GM13977 (cell line): ENCODE results near the gene SERHL2.
A peak's percentile ranks its signal among the peaks of the same experiment; 100 is the strongest.
"Not testable (repeated sequence)": the region's sequence is repeated elsewhere in the genome, so short reads cannot be mapped to it uniquely, and the experiment has no call there.

Source experiments
- DNase-seq: peaks from one replicate; pipeline ENCODE4 v3.0.0; 2012; ENCODE audit warnings: low spot score
- in situ Hi-C: fragments of 300-500 bp; cut with MboI; formaldehyde crosslinking; loops from one replicate; pipeline ENCODE4 v1.12.0; 2022; ENCODE audit warnings: low sequenced_read_pairs, low pct_unique_long_range_greater_than_20kb, mixed read lengths, inconsistent platforms; ENCODE audit not compliant: unreplicated experiment
- TF ChIP-seq, protein P1 (sequence below): IDR thresholded peaks from 2 replicates; pipeline ENCODE4 v1.5.1; 2012; ENCODE audit warnings: mild to moderate bottlenecking, control low read depth; ENCODE audit not compliant: insufficient read depth; ENCODE audit errors: extremely low read depth, missing control alignments

The SERHL2 gene

DNA sequence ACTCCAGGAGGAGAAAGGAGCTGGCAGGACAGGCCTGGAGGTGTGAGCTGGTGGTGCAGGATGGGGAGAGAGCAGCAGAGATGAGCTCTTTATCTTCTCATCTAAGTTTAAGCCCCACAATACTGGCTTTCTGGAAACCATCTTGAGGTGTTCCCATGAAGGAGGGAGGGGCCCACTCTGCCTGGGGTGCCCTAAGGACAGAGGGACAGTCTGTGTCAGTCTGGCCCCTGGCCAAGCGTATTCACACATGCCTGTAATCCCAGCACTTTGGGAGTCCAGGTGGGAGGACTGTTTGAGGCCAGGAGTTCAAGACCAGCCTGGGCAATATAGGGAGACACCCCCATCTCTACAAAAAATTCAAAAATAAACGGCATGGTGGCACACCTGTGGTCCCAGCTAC lies 8.9 kb downstream of the SERHL2 start:
- in situ Hi-C loops = no loop called here
- no peak for DNase-seq
- TF ChIP-seq, protein P1, sequence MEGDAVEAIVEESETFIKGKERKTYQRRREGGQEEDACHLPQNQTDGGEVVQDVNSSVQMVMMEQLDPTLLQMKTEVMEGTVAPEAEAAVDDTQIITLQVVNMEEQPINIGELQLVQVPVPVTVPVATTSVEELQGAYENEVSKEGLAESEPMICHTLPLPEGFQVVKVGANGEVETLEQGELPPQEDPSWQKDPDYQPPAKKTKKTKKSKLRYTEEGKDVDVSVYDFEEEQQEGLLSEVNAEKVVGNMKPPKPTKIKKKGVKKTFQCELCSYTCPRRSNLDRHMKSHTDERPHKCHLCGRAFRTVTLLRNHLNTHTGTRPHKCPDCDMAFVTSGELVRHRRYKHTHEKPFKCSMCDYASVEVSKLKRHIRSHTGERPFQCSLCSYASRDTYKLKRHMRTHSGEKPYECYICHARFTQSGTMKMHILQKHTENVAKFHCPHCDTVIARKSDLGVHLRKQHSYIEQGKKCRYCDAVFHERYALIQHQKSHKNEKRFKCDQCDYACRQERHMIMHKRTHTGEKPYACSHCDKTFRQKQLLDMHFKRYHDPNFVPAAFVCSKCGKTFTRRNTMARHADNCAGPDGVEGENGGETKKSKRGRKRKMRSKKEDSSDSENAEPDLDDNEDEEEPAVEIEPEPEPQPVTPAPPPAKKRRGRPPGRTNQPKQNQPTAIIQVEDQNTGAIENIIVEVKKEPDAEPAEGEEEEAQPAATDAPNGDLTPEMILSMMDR = no peak

DNA sequence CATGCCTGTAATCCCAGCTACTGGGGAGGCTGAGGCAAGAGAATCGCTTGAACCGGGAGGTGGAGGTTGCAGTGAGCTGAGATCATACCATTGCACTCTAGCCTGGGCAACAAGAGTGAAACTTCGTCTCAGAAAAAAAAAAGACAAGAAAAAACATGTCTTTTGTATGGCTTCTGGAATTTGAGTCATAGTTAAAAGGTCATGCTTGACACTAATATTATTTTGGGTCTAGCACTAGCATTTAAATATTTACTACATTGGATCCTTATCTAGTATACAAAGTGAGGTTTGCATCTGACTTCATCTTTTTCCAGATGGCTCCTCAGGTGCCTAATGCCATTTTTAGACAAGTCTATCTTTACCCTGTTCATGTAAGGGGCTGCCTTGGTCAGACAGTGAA lies 10.2 kb downstream of the SERHL2 start:
- DNase-seq, in situ Hi-C loops: not testable (repeated sequence)

DNA sequence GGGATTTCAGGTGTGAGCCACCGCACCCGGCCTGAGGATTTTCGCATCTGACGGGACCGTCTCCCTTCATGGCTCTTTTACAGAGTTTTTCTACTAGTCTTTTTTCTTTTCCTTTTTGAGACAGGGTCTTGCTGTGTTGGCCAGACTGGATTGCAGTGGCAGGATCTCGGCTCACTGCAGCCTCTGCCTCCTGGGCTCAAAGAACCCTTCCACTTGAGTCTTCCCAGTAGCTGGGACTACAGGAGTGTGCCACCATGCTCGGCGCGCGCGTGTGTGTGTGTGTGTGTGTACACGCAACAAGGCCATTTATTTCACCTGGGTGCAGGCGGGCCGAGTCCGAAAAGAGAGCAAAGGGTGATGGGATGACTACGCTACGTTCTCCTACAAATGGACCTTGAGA lies 10.9 kb downstream of the SERHL2 start:
- DNase-seq = no peak
- in situ Hi-C loops = no loop called here
- TF ChIP-seq, protein P1 = no peak

DNA sequence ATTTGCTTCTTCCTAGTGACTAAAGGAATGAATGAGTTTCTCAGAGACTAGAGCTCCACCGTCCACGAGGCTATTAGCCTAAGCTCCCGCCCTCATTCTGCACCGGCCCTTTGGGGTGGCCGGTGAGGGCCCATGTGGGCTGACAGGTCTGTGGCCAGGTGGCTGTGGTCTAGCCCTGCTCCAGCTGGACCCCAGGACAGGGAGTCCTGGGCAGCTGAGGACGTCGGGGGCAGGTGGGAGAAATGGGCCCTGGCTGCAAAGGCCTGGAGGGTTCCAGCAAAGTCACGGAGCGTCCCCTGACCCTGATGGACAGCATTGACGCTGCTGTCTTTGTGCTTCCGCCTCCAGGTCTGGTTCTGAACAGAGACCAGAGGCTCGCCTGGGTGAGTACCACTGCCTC lies 12.2 kb downstream of the SERHL2 start:
- in situ Hi-C loops = no loop called here
- peak; percentile 2 for DNase-seq
- TF ChIP-seq, protein P1 = no peak

DNA sequence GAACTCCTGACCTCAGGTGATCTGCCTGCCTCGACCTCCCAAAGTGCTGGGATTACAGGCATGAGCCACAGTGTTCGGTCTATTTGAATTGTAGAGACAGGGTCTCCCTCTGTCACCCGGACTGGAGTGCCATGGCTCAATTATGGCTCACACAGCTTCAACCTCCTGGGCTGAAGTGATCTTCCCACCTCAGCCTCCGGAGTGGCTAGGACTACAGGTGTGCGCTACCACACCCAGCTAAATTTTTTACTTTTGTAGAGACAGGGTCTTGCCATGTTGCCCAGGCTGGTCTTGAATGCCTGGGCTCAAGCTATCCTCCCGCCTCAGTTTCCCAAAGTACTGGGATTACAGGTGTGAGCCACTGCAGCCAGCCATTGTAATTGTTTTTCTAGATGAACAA lies 14.2 kb downstream of the SERHL2 start:
- DNase-seq, in situ Hi-C loops: not testable (repeated sequence)

DNA sequence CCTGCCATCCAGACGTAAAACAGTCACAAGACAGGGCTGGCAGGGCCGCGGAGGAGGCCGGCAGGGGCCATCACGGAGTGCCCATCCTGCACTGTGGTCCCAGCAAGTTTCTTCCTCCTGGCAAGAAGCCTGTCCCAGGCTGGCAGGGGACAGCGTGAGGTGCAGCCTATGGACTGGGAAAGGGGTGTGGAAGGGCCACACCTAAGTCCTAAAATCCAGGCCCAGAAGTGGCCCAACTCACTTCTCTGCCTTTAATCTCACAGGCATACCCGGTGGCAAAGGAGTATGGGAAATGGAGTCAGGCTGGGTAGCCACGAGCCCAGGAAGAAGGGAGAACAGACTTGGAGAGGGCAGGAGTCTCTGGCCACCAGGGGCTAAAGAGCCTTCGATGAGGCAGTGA lies 16.8 kb downstream of the SERHL2 start:
- DNase-seq, in situ Hi-C loops: not testable (repeated sequence)

DNA sequence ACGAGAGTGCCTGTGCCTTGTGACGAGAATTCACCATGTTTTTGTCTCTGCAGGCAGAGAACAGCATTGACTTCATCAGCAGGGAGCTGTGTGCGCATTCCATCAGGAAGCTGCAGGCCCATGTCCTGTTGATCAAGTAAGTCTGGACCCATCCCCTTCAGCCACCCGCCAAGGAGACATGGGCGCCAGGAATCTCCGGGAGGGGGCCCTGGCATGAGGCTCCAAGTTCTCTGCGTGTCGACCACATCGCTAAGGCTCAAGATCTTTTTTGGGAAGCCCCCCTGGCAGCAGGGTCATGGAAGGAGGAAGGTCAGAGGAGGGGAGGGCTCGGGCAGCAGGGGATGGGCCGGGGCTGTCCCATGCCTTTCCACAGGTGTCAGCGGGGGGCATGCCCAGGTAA lies 17.3 kb downstream of the SERHL2 start:
- in situ Hi-C loops, DNase-seq: not testable (repeated sequence)

DNA sequence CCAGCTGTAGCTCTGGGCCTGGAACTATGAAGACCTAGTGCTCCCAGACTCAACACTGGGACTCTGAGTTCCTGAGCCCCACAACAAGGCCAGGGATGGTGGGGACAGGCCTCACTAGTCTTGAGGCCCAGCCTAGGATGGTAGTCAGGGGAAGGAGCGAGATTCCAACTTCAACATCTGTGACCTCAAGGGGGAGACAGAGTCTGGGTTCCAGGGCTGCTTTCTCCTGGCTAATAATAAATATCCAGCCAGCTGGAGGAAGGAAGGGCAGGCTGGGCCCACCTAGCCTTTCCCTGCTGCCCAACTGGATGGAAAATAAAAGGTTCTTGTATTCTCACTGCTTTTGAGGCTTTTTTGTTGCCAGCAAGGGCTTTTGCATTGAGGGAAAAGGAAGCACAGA lies 20.3 kb downstream of the SERHL2 start:
- in situ Hi-C loops, DNase-seq: not testable (repeated sequence)

DNA sequence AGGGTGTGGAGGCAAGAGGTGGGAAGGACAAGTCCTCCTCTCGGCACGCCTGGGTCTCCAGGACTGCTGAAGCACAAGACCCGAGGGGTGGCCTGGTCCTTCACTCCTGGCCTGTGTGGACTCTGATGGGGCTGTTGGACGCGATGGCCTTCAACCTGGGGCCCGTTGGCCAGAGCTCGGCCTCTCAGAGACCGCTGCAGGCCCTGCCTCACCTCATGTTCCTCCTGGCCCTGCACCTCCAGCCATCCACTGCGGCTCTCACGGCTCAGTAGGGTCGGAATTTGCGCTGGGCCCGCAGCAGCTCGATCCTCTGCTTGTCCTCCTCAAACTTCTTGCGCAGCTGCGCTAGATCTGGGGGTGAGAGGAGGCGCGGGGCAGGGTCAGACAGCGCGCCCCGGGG lies 20.7 kb downstream of the SERHL2 start:
- DNase-seq, in situ Hi-C loops: not testable (repeated sequence)

DNA sequence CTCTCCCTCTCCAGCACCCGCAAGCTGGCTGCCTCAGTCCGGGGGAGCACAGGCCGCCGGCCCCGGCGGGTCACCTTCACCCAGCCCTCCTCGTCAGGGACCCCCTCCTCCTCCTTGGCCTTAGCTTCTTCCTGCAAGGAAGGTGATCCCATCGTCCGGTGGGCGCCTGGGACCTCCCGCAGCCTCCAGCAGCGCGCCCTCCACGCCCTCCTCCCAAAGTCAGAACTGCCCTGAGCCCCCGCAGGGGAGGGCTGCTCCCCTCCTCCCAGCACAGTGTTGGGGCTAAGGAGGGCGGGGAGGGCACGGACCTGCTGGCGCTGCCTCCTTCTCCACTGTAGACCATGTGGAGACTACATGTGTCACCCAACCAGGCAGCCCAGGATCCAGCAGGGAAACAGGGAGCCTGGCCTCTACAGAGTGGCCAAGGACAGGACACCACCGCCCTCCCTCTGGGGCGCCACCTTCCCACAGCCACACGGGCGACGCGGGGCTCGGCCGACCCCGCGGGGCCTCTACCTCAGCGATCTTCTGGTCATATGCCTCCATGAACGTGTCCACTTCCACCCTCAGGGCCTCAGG lies 22.3 kb downstream of the SERHL2 start:
- DNase-seq, in situ Hi-C loops: not testable (repeated sequence)

DNA sequence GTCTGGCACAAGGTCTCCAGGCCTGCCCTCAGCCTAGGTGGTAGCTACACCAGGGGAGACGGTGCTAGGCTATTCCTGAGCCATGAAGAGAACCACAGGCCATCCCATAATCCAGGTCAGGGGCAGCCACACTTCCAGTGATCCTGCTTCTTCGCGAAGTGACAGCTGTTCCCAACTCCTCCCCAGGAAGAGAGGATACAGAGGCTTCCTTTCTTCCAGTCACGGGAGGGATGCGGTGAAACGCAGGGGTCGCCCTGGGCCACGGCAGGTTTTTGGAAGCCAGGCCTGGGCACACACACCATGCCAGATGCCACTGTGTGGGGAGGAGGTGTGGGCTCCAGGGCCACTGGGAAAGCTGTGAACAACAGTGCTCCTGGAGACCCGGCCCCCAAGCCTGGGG lies 23.4 kb downstream of the SERHL2 start:
- in situ Hi-C loops, DNase-seq: not testable (repeated sequence)
